HG03378 (cell line): ENCODE results near the gene HIVEP3.

Experiments
- ATAC-seq: cut with Tn5 transposase; IDR thresholded peaks from one replicate; pipeline ENCODE4 v1.9.1; 2021; ENCODE audit warnings: mild to moderate bottlenecking, moderate library complexity; ENCODE audit not compliant: unreplicated experiment

HIVEP3 gene

GRCh38 chr1:41510531-41511238 lies 408.0 kb downstream of the HIVEP3 start:
- no peak for ATAC-seq

GRCh38 chr1:41509270-41509671 lies 409.5 kb downstream of the HIVEP3 start:
- ATAC-seq, result no peak

GRCh38 chr1:41508290-41508689 lies 410.4 kb downstream of the HIVEP3 start:
- no peak for ATAC-seq

- no peak for ATAC-seq
These were observed 410.9 kb downstream of the HIVEP3 start for GRCh38 chr1:41507836-41508235.

DNA sequence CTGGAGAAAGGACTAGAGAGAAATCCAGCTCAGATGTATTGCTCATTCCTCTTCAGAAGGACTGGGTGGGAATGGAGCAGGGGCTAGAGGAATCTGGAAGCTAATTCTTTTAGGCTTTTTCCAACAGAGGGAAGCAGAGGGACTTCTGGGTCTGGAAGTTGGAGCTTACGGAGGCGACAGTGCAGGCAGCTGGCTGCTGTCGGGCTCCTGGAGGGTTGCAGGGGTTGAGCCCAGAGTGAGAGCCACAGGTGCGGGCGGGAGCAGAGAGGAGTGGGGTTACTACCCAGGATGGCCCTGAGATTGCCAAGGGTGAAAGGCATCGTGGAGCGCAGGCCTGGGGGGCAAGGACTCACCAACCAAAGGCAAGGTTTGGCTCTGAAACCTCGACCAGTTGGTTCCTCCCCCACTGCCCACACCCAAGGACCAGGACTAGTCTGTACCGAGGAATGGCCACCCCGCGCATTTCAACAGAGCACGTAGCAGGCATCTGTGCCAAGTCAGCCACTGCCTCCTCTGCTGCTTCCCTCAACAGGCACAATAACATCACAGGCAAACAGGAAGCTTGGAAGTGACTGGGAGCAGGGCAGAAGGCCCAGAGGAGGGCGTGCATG lies 411.5 kb downstream of the HIVEP3 start:
- ATAC-seq, result no peak

DNA sequence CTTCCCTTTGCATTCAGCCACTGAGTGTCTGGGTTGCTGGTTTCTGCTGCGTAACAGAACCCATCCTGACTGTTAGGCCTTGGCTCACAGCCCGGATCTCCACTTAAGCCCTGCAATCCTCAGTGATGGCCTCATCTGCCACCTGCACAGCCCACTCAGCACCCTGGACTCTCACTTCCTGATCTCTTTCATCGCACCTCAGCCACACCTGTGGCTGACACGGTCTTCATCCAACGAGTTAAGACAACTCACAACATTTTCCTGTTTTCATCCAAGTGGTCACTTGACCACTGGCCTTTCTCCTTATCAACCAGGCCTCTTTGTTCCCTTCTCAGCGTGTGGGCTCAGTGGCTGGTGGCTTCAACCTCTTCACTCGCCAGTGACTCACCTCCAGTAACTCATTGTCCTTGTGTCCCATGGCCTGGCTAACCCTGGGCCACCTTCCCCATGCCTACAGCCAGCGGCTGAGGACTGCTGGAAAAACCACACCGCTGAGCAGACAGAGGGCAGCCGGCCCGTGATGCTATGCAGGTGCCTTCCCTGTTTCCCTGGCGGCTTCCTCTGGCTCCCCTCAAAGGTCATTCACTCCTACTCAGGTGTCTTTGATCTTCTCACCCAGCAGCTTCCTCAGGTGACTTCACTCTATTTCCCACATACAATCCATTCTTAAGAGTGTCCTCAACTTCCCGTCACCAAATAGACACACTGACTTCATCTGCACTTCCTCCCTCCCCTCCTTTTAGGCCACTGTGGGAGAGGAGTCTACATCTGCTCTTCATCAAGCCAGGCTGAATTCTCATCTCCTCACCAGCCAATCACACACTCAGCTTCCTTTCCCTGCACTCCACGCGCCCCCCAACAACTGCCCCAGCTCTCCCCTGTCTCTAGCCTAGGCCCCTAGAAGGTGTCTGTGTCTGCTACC lies 414.3 kb downstream of the HIVEP3 start:
- no peak for ATAC-seq

DNA sequence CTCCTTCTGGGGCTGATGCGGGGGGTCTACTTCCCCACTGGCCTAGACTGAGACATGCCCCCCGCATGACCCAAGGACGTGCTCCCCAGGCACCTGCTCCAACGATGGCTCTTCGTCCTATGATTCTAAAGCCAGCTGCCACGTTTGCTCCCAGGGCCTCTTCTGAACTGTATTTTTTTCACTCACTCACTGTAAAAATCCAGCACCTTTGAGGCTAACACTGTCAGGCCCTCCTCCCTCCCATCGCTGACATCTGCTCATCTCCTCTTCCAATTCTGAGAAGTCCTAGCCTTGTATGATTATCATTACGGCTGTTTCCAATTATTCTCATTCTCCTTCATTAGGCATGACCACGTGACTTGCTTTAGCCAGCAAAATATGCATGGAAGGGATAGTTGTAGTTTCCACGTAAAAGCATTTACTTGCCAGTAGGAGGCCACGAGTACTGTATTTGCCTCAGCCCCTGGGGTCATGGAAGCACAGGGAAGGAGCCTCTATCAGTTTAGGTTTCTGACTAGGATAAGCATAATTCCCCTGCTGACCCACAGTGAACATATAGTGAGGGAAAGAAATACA lies 415.1 kb downstream of the HIVEP3 start:
- ATAC-seq, result no peak

DNA sequence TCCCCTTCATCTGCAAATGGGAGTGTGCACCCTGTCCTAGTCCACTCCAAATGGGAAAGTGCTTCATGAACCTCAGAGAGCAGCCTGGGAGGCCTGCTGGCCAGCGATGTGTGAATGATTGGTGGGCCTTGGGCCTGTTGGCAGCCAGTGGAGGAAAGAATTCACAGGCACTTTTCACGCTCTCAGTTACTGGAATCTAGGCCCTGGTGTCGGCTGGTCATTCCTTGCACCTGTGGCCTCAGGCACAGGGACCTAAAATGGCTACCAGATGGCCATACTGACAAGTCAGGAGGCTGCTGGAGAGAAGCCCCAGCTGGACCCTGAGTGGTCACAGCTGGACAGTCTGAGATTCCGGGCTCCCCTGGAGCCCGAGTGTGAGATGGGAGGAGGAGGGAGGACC lies 415.8 kb downstream of the HIVEP3 start:
- ATAC-seq, result no peak

- ATAC-seq, result no peak
These were observed 417.1 kb downstream of the HIVEP3 start for GRCh38 chr1:41501581-41501980.

DNA sequence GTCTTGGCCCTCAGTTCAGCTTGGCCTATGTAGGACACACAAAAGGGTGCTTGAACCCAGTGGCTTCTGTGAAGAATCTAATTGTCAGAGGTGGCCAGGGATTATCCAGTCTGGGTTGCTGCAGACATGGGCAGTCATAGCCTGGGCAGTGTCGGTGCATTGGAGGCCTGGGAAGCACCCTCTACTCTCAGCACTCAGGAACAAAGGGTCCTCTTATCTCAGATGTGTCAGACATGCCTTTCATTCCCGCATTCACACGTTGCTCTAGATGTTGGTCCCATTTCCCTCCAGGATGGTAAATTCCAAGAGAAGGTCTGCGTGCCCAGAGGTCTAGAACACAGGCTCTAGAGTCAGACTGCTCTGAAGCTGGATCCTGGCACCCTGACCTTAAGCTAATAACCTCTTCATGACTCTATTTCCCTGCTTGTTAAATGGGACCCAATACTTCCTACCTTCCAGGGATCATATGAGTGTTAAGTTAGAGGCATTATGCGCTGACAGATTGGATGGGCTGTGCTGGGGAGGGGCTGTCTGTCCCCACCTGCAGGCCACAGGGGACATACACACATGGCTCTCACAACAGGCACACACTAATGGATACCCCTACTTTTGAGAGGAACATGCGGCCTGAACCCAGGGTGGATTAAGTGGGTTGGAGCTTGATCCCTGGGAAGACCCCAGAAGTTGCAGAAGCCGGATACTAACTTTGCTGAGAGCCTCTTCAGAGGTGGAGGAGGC lies 417.8 kb downstream of the HIVEP3 start:
- no peak for ATAC-seq

- ATAC-seq, result no peak
These were observed 418.3 kb downstream of the HIVEP3 start for GRCh38 chr1:41500378-41500777.

DNA sequence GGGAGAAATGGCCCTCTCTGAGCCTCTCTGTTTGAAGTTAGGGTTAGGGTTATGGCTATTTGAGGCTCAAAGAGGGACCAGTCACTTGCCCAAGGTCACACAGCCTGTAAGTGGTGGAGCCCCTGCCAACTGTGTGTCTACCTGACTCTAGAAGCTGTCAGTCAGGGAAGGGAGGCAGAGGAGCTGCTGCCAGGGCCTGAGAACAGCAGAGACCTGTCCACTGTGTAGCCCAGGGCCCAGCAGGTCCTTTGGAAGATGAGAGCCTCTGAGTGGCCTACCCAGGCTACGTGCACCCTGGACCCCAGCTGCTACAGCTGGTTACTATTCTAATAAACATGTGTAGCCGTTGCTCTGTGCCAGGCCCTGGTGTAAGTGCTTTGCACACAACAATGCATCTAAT lies 419.1 kb downstream of the HIVEP3 start:
- no peak for ATAC-seq

- ATAC-seq, result no peak
These were observed 419.9 kb downstream of the HIVEP3 start for GRCh38 chr1:41498804-41499203.

GRCh38 chr1:41498391-41498790 lies 420.3 kb downstream of the HIVEP3 start:
- ATAC-seq, result no peak

GRCh38 chr1:41497461-41498030 lies 421.2 kb downstream of the HIVEP3 start:
- no peak for ATAC-seq

DNA sequence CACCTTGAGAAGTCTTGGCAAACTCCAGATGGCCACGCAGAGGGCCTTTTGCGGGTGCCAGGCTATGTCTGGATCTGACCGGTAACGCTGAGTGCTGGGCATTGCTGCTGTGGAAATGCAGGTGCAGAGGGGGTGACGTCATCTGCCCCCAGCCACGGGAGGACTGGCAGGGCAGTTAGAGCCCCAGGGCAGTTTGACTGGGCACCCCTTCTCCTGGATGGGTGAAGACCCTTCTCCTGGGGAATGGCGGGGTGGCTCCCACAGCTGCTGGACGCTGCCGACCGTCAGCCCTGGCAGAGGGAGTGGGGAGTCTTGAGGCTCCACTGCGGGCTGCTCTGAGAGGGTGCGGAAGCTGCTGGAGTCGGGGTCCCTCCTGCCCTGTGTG lies 421.7 kb downstream of the HIVEP3 start:
- ATAC-seq, result no peak

GRCh38 chr1:41496080-41497055 lies 422.4 kb downstream of the HIVEP3 start:
- no peak for ATAC-seq

GRCh38 chr1:41495210-41495948 lies 423.3 kb downstream of the HIVEP3 start:
- no peak for ATAC-seq
